ENCODE results near the gene SASH3.
A peak's percentile ranks its signal among the peaks of the same experiment; 100 is the strongest.

The SASH3 gene

DNA sequence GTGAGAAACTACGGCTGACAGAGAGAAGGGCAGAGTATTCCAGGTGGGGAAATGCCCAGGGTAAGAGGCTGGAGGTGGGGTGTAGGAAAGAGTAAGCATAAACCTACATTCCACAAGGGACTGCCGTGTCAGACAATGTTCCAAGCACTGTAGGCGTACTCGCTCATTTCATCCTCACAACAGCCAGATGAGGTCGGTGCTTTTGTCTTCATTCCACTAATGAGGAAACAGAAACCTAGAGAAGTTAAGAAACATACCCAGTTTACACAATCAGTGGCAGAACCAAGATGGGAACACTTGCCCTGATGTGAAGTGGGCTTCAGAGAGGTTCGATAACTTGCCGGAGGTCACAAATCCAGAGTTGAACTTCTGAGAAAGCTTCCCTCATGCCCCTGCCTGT lies 4.6 kb downstream of the SASH3 start:
- peaks cover 65% of the 10 kb centered on the region for H3K4me1 ChIP-seq (ENCODE audit: insufficient read depth, low read length)
- no peak for ATAC-seq (ENCODE audit: insufficient read depth, low read depth)
- peaks cover 88% of the 10 kb centered on the region for H3K36me3 ChIP-seq (ENCODE audit: insufficient read depth, low read length)
- H3K9me3 ChIP-seq (ENCODE audit: insufficient read depth, low read length, severe bottlenecking): no peaks in the 10 kb centered on the region
- peak overlapping the region; percentile 96 for H3K9ac ChIP-seq (ENCODE audit: low read depth, low read length)
- H4K20me1 ChIP-seq (ENCODE audit: insufficient read depth, low read length): peaks cover 69% of the 10 kb centered on the region
- H3K27ac ChIP-seq (ENCODE audit: low read length): peak overlapping the region; percentile 98
- peak; percentile 37 for DNase-seq
- peaks cover 95% of the 10 kb centered on the region for H3K79me2 ChIP-seq (ENCODE audit: insufficient read depth, low read length)
- TF ChIP-seq, protein P1, sequence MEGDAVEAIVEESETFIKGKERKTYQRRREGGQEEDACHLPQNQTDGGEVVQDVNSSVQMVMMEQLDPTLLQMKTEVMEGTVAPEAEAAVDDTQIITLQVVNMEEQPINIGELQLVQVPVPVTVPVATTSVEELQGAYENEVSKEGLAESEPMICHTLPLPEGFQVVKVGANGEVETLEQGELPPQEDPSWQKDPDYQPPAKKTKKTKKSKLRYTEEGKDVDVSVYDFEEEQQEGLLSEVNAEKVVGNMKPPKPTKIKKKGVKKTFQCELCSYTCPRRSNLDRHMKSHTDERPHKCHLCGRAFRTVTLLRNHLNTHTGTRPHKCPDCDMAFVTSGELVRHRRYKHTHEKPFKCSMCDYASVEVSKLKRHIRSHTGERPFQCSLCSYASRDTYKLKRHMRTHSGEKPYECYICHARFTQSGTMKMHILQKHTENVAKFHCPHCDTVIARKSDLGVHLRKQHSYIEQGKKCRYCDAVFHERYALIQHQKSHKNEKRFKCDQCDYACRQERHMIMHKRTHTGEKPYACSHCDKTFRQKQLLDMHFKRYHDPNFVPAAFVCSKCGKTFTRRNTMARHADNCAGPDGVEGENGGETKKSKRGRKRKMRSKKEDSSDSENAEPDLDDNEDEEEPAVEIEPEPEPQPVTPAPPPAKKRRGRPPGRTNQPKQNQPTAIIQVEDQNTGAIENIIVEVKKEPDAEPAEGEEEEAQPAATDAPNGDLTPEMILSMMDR (IDR thresholded peaks at IDR 0.05; ENCODE audit: borderline replicate concordance, extremely low read depth, low read length, poor library complexity, severe bottlenecking): no peak
- no peak for TF ChIP-seq EZH2 (IDR thresholded peaks at IDR 0.05; ENCODE audit: borderline replicate concordance, low read depth, low read length, severe bottlenecking)
- H3K4me2 ChIP-seq (ENCODE audit: insufficient read depth, low read length): peak overlapping the region; percentile 92
- no peaks in the 10 kb centered on the region for H3K27me3 ChIP-seq (ENCODE audit: insufficient read depth, low read length, poor library complexity)
- no peak overlapping the region for H2AFZ ChIP-seq (ENCODE audit: low read depth, low read length)
- H3K4me3 ChIP-seq (ENCODE audit: low read depth in 1 of 2, low read length in 2 of 2): peak overlapping the region; percentile 61 to 87; a peak in 3 of 4 replicates

- ATAC-seq (ENCODE audit: insufficient read depth, low read depth) (no peak), DNase-seq (peak; percentile 20)
- H3K4me3 ChIP-seq (ENCODE audit: low read depth in 1 of 2, low read length in 2 of 2): peak overlapping the region; percentile 12 to 51; a peak in 3 of 4 replicates
- H3K79me2 ChIP-seq (ENCODE audit: insufficient read depth, low read length): peaks cover 95% of the 10 kb centered on the region
- H3K4me2 ChIP-seq (ENCODE audit: insufficient read depth, low read length): peak overlapping the region; percentile 92
- TF ChIP-seq EZH2 (IDR thresholded peaks at IDR 0.05; ENCODE audit: borderline replicate concordance, low read depth, low read length, severe bottlenecking): no peak
- TF ChIP-seq, protein P1 (IDR thresholded peaks at IDR 0.05; ENCODE audit: borderline replicate concordance, extremely low read depth, low read length, poor library complexity, severe bottlenecking): no peak
- no peaks in the 10 kb centered on the region for H3K9me3 ChIP-seq (ENCODE audit: insufficient read depth, low read length, severe bottlenecking)
- H4K20me1 ChIP-seq (ENCODE audit: insufficient read depth, low read length): peaks cover 76% of the 10 kb centered on the region
- peak overlapping the region; percentile 83 for H3K27ac ChIP-seq (ENCODE audit: low read length)
- peak overlapping the region; percentile 96 for H3K9ac ChIP-seq (ENCODE audit: low read depth, low read length)
- H2AFZ ChIP-seq (ENCODE audit: low read depth, low read length): no peak overlapping the region
- no peaks in the 10 kb centered on the region for H3K27me3 ChIP-seq (ENCODE audit: insufficient read depth, low read length, poor library complexity)
- H3K4me1 ChIP-seq (ENCODE audit: insufficient read depth, low read length): peaks cover 68% of the 10 kb centered on the region
- H3K36me3 ChIP-seq (ENCODE audit: insufficient read depth, low read length): peaks cover 93% of the 10 kb centered on the region
Observed at GRCh38 chrX:129785160-129785947, 5.6 kb downstream of the SASH3 start.

DNA sequence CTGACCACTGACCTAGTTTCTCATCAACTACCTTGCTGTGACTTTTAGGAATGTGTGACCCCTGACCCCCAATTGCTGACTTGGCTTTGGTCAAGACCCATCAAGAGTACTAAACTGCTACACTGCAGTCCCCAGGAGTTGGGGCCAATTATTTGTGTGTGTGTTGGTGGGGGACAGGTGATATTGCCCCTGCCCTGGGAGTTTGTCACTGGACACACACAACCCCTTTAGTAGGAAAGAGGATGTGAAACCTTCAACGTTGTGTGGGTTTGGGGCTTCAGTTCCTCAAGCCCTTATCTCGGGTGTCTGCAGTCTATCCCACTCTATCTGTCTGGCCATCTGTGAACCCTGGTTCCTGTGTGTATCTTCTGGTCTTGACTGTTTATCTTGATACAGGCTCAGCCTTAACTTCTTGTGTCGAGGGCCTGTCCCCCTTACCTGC lies 6.5 kb downstream of the SASH3 start:
- DNase-seq: no peak
- Histone ChIP-seq H3K79me2 (ENCODE audit: insufficient read depth, low read length) (peaks cover 96% of the 10 kb centered on the region), H3K9me3 (ENCODE audit: insufficient read depth, low read length, severe bottlenecking) (no peaks in the 10 kb centered on the region), H3K4me3 (ENCODE audit: low read depth in 1 of 2, low read length in 2 of 2) (peak overlapping the region in 1 of 2 experiments; percentile 51; a peak in 2 of 4 replicates), H3K36me3 (ENCODE audit: insufficient read depth, low read length) (peaks cover 94% of the 10 kb centered on the region), H3K27me3 (ENCODE audit: insufficient read depth, low read length, poor library complexity) (no peaks in the 10 kb centered on the region), H3K4me2 (ENCODE audit: insufficient read depth, low read length) (peak overlapping the region; percentile 92), H3K9ac (ENCODE audit: low read depth, low read length) (peak overlapping the region; percentile 96), H4K20me1 (ENCODE audit: insufficient read depth, low read length) (peaks cover 85% of the 10 kb centered on the region), H2AFZ (ENCODE audit: low read depth, low read length) (no peak overlapping the region), H3K4me1 (ENCODE audit: insufficient read depth, low read length) (peaks cover 74% of the 10 kb centered on the region), H3K27ac (ENCODE audit: low read length) (peak overlapping the region; percentile 83)
- TF ChIP-seq, protein P1 (IDR thresholded peaks at IDR 0.05; ENCODE audit: borderline replicate concordance, extremely low read depth, low read length, poor library complexity, severe bottlenecking): no peak
- TF ChIP-seq EZH2 (IDR thresholded peaks at IDR 0.05; ENCODE audit: borderline replicate concordance, low read depth, low read length, severe bottlenecking): no peak
- no peak for ATAC-seq (ENCODE audit: insufficient read depth, low read depth)

Measured in DND-41 (cell line).